Activated CD4-positive, alpha-beta T cell treated with anti-CD3 and anti-CD28 coated beads, Interleukin-2, Interleukin-6, amounts not matched to agents 100 ng/mL and 50 ng/mL, durations not matched to agents 16 hours and 8 hours (primary cell): ENCODE data around the gene CYP1A1.

Experiments used
- DNase-seq: peaks from one replicate; pipeline ENCODE4 v3.0.0-alpha.2; 2020

CYP1A1 gene

DNA sequence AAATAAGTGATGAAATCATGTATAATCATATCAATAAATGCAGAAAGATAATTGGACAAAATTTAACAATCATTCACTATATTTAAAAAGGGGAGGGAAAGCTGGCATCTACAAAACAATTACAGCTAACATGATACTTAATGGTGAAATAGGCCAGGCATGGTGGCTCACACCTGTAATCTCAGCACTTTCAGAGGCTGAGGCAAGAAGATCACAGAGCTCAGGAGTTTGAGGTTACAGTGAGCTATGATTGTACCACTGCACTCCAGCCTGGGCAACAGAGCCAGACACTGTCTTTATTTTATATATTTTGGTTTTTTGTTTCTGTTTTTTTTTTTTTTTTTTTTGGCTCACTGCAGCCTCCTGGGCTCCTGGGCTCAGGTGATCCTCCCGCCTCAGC lies 41.6 kb downstream of the CYP1A1 start:
- DNase-seq: no peak

DNA sequence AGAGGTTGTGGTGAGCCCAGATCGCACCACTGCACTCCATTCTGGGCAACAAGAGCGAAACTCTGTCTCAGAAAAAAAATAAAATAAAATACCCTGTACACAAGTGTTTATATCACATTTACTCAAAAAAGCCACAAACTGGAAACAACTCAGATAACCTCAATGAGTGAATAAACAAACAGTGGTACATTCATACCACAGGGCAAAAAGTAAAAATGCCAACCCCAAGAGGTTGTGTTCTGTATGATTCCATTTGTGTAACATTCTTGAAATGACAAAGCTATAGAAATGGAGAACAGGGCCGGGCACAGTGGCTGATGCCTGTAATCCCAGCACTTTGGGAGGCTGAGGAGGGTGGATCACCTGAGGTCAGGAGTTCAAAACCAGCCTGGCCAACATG lies 42.4 kb downstream of the CYP1A1 start:
- peak; percentile 50 for DNase-seq

DNA sequence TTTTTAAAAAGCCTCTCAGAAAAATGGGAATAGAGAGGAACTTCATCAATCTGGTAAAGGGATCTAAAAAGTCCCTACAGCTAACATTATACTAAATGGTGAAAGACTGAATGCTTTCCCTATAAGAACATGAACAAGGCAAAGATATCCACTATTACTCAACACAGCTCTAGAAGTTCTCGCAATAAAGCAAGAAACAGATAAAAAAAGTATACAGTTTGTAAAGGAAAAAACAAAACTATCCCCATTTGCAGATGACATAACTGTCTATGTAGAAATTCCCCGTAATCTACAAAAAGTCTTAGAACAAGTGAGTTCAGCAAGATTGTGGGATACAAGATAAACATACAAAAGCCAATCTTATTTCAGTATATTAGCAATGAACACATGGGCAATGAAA lies 44.9 kb downstream of the CYP1A1 start:
- no peak for DNase-seq

DNA sequence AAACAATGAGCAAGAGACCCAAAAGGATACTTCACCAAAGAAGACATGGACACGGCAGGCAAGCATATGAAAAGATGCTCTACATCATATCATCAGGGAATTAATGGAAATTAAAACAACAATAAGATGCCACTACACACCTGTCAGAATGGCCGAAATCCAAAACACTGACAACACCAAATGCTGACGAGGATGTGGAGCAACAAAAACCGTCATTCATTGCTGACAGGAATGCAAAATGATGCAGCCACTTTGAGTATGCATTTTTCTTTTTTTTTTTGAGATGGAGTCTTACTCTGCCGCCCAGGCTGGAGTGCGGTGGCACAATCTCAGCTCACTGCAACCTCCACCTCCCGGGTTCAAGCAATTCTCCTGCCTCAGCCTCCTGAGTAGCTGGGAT lies 48.5 kb downstream of the CYP1A1 start:
- no peak for DNase-seq

DNA sequence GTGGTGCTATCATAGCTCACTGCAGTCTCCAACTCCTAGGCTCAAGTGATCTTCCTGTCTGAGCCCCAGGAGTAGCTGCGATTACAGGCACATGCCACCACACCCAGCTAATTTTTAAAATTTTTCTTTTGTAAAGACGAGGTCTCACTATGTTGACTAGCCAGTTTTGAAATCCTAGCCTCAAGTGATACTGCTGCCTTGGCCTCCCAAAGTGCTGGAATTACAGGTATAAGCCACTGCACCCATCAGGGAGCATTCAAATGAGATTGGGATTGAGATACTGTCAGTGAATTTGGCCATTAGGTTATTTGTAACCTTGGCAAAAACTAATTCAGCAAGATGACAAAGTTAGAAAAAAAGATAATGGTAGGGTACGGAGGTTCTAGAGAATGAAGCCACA lies 51.2 kb downstream of the CYP1A1 start:
- no peak for DNase-seq

DNA sequence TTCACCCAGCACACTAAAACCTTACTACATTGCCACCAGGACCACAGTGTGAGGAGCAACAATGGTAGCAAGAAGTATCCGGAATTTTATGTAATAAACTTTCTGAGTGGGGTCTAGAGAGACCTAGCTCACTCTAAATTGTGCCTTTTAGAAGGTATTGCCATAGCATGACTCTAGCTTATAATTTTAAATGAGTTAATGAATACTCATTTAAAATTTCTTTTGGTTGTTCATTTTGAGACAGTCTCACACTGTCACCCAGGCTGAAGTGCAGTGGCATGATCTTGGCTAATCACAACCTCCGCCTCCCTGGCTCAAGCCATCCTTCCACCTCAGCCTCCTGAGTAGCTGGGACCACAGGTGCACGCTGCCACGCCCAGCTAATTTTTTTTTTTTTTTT lies 55.7 kb downstream of the CYP1A1 start:
- DNase-seq: no peak
